Central memory CD4-positive, alpha-beta T cell (primary cell): ENCODE results near the gene RELCH.

Experiments
- DNase-seq: peaks from one replicate; pipeline ENCODE4 v3.0.0; 2022

The RELCH gene

GRCh38 chr18:62250475-62250874 is 63.4 kb downstream of the RELCH start:
- DNase-seq, result no peak

- no peak for DNase-seq
Observed at GRCh38 chr18:62258093-62258492, 71.0 kb downstream of the RELCH start.

GRCh38 chr18:62258616-62259015 is 71.6 kb downstream of the RELCH start:
- DNase-seq, result no peak

DNA sequence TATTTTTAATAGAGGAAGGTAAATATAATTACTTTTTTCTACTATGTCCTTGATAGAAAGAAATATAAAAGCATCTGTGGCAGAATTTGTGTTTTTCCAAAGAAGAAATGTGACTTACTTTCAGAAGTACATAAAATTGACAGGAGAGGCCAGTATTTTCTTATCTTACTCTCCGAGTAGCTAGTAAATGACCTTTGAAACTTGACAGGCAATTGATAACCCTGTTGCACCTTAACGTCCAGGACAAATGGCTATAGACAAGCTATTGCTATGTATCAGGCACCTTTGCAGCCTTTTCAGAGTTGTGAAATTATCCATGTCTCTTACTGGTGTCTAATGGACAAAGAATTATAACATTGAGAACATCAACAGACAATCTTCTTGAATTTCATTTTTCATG is 75.0 kb downstream of the RELCH start:
- no peak for DNase-seq

DNA sequence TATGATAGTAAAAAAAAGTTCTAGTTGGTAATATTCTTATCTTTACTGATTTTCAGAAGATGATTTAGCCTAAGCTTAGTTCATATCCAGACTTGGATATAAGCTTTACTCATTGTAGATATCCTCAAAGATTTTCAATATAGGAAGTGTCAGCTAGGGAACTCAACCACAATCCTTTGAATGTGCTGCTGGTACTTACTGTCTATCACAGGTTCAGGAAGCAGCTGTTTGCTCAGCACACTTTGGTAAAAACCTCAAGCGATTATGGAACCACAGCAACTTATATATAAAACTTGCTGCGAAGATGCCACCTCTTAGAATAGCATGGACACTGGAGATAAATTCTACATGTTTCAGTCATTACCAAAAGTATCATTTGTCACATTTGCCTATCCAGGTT is 77.9 kb downstream of the RELCH start:
- no peak for DNase-seq

DNA sequence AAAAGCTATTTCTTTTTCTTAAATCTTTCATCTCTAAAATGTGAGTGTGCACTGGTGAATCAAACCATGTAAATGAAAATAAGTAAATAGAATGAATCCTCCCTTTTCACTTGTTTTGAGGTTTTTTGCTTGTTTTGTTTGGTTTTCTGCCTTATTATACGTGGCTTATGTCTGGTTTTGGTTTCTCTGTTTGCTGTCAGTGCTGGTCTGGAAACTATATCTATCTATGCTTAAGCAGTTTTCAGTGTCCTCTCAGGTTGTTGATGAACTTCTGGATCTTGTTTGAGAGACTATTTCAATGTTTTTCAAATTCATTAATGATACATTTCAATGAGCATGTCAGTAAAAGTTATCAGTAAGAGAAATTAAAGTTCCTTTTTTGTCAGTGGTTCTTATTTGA is 90.0 kb downstream of the RELCH start:
- DNase-seq, result no peak

DNA sequence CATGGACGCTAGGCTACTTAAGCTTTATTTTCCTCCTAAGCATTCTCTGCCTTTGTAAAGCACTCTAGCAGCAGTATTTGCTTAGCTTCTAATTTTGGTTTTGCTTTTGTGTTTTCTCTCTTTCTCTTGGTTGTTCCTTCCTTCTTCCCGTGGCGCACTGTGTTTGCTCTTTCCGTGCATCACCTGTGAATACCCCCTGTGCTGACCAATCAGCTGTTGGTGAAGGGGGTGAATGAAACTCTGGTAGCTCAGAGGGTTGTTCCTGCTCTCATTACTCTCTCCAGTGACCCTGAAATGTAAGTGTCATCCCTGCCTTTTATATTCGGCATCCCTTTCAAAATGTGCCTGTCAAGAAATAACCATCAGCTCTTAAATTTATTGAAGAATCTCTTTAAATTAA is 92.5 kb downstream of the RELCH start:
- DNase-seq, result no peak

GRCh38 chr18:62280058-62280457 is 93.0 kb downstream of the RELCH start:
- no peak for DNase-seq

DNA sequence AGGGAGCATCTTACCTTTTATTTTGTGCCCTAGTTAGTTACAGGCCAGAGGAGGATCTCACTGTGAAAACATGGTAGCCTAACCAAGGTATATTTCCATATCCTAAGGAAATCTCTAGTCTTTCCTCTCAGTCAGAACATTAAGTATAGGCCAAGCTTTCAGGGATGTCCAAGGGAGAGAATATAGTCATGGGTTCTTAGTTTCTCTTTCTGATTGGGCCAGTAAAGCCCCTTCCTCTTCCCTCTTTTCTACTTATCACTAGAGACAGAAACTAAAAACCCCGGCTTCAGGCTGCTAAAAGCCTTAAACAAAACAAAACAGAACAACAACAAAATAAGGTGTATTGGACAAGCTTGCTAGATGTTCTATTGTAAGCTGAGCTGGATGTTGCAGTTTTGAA is 93.7 kb downstream of the RELCH start:
- DNase-seq, result no peak

DNA sequence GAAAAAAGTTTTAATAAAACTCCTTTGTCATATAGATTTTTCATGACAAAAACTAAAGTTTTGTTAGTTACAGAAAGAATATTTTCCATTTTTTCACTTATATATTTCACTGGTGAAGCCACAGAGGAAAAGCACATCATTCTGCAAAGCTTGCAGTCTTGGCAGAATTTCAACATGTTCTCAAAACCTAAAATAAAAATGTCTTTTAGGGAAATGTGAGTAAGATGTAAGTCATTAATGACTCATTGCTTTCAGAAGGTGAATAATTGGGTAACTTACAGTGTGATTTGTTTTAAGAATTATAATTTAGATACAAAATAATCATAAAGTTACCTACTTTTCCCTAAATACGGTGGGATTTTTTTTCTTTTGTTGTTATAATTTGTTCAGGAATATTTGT is 94.6 kb downstream of the RELCH start:
- DNase-seq, result no peak

DNA sequence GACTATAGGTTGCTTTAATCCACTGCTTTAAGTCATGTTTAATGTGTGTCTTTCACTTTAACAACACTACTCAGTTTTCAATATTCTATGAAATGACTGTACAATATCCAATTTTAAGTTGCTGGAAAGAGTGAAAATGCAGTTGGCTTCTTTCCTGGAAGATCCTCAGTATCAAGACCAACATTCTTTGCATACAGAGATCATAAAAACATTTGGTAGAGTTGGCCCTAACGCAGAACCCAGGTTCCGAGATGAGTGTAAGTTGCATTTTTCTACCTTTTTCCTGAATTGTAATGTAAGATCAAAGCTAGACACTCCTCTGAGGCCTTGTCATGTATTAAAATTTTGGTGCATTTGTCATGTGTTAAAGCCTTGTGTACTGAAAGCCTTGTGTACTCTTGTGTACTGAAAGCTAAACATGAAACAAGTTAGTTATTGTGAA is 95.2 kb downstream of the RELCH start:
- no peak for DNase-seq

DNA sequence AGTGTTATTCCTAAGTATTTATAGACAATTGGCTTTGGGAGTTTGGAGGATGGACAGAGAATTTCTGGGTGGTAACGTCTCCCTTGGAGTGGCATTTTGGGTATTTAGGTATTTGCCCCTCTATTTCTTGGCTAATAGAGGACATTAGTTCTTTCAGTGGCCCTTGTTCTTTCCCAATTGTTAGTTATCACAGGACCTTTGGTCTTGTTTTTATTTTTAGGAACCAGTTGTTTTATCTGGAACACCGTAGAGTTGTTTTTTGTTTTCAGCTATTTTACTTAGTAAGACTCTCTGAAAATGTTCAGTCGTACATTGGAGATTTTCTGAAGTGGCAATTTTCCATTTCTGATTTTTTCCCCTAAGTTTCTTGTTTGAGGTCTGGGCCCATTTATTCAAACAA is 97.6 kb downstream of the RELCH start:
- DNase-seq, result no peak

- DNase-seq, result no peak
Observed at GRCh38 chr18:62285281-62285680, 98.2 kb downstream of the RELCH start.

DNA sequence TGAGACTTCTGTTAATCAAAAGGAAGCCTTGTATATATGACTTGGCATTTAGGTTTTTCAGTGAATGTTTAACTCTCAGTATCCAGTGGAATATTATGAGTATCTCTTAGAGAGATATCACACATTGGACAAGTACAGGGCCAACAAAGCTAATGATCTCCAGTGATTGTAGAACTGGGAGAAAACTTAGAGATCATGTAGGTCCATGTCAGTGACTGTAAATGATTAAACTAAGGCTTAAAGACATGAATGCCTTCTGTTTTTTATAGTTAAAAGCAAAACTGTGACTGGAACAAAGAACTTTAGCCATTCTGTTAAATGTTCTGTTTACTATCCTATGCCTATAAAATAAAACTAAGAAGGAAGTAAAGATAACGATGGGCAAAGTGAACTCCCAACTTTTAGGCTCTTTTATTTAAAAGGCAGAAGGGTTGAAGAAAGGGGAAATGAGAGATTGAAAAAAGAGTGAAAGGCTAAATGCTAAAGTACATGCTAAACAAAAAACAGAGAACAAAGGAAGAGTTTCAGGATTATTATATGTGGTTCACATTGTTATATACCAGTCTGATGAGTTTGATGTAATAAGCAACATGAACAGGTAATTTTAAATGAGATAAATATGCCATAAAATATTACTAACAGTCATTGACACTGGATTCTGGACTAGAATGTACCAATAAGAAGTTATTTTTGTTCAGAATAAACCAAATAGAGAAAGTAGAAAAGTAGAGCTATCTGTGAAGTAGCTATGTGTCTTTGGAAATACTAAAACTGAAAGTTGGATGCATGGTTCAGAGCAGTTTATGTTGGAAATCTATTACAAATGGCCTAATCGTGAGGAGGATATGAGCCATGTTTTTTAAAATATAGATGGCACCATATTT is 101.0 kb downstream of the RELCH start:
- no peak for DNase-seq

GRCh38 chr18:62288665-62289008 is 101.6 kb downstream of the RELCH start:
- no peak for DNase-seq

DNA sequence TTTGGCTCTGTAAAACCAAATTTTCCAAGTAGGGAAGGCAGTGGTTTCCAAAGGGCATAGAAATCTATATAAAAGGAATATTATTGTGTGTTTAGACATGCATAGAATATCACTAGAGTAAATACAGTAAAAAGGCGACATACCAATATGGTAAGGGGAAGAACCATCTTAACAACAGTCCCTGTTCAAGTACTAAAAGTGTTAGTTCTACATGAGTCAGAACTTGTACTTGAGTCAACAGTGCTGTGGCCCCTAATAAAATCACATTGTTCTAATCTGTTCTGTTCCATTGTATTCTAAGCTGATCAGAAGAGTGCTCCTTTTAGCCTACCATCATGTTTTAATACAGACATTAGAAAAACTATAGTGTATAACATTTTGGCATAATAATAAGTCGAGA is 102.0 kb downstream of the RELCH start:
- no peak for DNase-seq

DNA sequence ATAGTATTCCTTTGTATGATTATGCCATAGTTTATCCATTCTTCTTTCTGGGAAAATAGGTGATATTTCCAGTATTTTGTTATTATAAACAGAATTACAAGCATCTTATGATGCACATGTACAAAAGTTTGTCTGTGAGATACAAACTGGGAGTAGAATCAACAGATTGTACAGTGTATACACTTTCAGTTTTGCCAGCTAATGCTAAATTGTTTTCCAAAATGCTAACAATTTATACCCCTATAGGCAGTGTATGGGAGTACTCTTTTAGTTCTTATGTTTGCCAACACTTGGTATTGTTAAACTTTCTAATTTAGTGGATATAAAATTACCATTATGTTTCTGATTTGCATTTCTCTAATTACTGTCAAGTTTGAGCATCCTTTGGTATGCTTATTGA is 107.0 kb downstream of the RELCH start:
- no peak for DNase-seq

DNA sequence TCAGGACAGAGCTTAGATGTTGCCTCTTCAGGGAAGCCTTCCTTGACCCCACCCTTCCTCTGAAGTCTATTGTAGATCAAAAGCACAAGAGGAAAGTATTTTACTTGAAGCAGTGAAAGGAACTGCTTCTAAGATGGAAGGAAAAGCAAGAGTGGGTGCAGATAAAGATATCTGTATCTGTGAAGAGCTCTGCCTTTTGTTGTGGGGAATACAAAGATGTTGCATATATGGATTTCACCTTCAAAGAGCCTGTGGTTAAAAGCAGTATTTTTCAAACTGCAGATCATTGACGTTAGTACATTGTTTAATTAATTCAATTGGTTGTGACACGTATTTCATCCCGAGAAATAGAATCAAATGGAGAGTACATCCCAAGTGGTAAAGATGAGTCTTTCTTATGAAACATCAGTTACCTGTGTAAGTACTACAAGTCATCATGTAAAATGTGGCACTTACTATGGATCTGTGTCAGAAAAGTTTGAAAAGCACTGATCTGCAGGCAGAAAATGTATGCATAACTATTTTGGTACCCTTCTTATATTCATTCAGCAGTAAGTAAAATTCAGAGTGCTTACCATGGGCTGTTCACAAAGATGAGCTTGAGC is 113.4 kb downstream of the RELCH start:
- DNase-seq, result no peak

DNA sequence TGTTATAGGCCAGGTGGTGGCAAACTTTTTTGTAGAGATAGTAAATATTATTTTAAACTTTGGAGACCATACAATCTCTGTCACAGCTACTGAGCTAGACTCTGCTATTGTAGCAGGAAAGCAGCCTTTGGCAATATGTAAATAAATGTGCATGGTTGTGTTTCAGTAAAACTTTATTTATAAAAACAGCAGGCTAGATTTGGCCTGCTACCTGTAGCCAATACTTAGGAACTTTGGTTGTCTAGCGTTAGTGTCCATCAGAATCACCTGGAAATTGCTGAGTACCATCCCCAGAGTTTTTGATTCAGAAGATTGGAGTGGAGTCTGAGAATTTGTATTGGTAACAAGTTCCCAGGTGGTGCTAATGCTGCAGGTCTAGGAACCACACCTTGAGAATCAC is 114.3 kb downstream of the RELCH start:
- DNase-seq, result no peak

- DNase-seq, result no peak
Observed at GRCh38 chr18:62312851-62313250, 125.8 kb downstream of the RELCH start.

- DNase-seq, result no peak
Observed at GRCh38 chr18:62318228-62319180, 131.4 kb downstream of the RELCH start.

DNA sequence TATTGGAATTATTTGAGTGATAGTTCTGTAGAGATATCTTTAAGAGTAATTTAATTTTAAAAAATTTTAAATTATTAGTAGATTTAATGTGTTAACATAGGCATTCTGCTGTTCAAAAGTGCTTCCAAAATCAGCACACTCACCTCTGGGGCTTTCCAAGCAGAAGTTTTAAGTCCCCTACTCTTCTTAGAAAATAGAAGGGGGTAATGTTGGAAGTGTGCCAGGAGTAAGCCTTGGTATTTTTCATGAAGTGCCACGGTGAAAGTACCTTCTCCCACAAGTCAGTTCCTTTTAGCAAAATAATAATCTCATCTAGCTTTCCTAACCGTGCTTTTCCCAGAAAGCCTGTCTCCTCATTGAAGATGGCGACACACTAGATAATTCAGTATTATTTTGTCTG is 134.1 kb downstream of the RELCH start:
- DNase-seq, result no peak

GRCh38 chr18:62323483-62324180 is 136.6 kb downstream of the RELCH start:
- no peak for DNase-seq
